Cardiac ventricle fibroblast (primary cell): ENCODE results near the gene DAO. TPM values are rescaled to one million over a fixed set of nuclear protein-coding genes. Genes with fewer than 3 reads are reported as not detected.

Experiments used
- total RNA-seq: library from RNA; depleted of rRNA; stranded (reverse); fragments of >200 nt; gene quantifications from 2 replicates; pipeline ENCODE4 v1.2.3, GENCODE V29; 2015

The DAO gene
- not detected in 2 replicates for total RNA-seq

GRCh38 chr12:108879615-108880254 is at the start of gene DAO:
TSS of gene DAO (plus strand) at chr12:108880092. CDS start at chr12:108885007, 4,915 bp downstream.

Other genes starting within 250 kb of the DAO start
- 0.62 and 0.64 TPM in 2 replicates for gene SELPLG, start 246.2 kb upstream of the DAO start, total RNA-seq
- gene CORO1C, start 148.6 kb upstream of the DAO start, total RNA-seq: 71.7 and 87.1 TPM in 2 replicates
- gene SSH1, start 22.5 kb upstream of the DAO start, total RNA-seq: 15.2 and 15.7 TPM in 2 replicates
- not detected in 2 replicates for gene SVOP, start 141.0 kb downstream of the DAO start, total RNA-seq
- gene USP30, start 172.5 kb downstream of the DAO start, total RNA-seq: 6.7 and 18.8 TPM in 2 replicates
- 14.5 and 18.2 TPM in 2 replicates for gene ALKBH2, start 213.4 kb downstream of the DAO start, total RNA-seq
- gene UNG, start 217.5 kb downstream of the DAO start, total RNA-seq: 17.5 and 17.6 TPM in 2 replicates
- 15.3 and 16.2 TPM in 2 replicates for gene ACACB, start 236.5 kb downstream of the DAO start, total RNA-seq